Astrocyte of the spinal cord (primary cell): Measurements from ENCODE around the gene TMEM208.

Experiments
- DNase-seq: peaks from one replicate; pipeline ENCODE4 v3.0.0; 2011; ENCODE audit warnings: low read depth, low spot score
- H3K4me3 ChIP-seq: 2 replicates; pipeline ENCODE4 v1.5.1; 2011; ENCODE audit warnings: low read depth, mild to moderate bottlenecking, low read length, moderate library complexity
- CTCF ChIP-seq: IDR thresholded peaks from 2 replicates; pipeline ENCODE4 v1.5.1; 2012; ENCODE audit warnings: low read depth, mild to moderate bottlenecking, low read length, inconsistent platforms
- in situ Hi-C: cut with HindIII; loops from 2 replicates; pipeline ENCODE4 v1.10.0; 2017; ENCODE audit warnings: low sequenced_read_pairs

The TMEM208 gene

GRCh38 chr16:67228034-67228785, 1.3 kb downstream of the TMEM208 start:
- in situ Hi-C loops, result no loop called here
- H3K4me3 ChIP-seq, result peak overlapping the region; percentile 93
- no peak for DNase-seq
- no peak for TF ChIP-seq CTCF

- DNase-seq, result no peak
- no peak for TF ChIP-seq CTCF
- no peak overlapping the region for H3K4me3 ChIP-seq
- in situ Hi-C loops, result no loop called here
Observed at GRCh38 chr16:67228905-67229304, 2.0 kb downstream of the TMEM208 start.

GRCh38 chr16:67229906-67230808, 3.2 kb downstream of the TMEM208 start:
- no peak for TF ChIP-seq CTCF
- no peak for DNase-seq
- in situ Hi-C loops, result no loop called here
- H3K4me3 ChIP-seq, result no peak overlapping the region

- in situ Hi-C loops, result no loop called here
- TF ChIP-seq CTCF, result no peak
- H3K4me3 ChIP-seq, result no peak overlapping the region
- no peak for DNase-seq
Observed at GRCh38 chr16:67230809-67231660, 4.1 kb downstream of the TMEM208 start.

- H3K4me3 ChIP-seq, result no peak overlapping the region
- in situ Hi-C loops, result no loop called here
- no peak for TF ChIP-seq CTCF
- no peak for DNase-seq
Observed at GRCh38 chr16:67233596-67233995, 6.7 kb downstream of the TMEM208 start.

- no peak for DNase-seq
- TF ChIP-seq CTCF, result no peak
- H3K4me3 ChIP-seq, result no peak overlapping the region
- in situ Hi-C loops, result no loop called here
Observed at GRCh38 chr16:67234180-67234597, 7.3 kb downstream of the TMEM208 start.
